DOHH2 (cell line): Measurements from ENCODE around the gene ANXA2.

Experiments used
- H3F3A ChIP-seq: fragments of 200-600 bp; sonication (generic), shearing (Covaris generic); 2 replicates; pipeline ENCODE4 v1.6.0; 2016; ENCODE audit warnings: antibody characterized with exemption, mild to moderate bottlenecking; ENCODE audit not compliant: control insufficient read depth, insufficient read depth
- H3K27ac ChIP-seq: fragments of 200-600 bp; sonication (generic); 2 replicates; pipeline ENCODE4 v1.5.1; 2014; ENCODE audit warnings: low read depth, mild to moderate bottlenecking, low read length, moderate library complexity
- H3K27me3 ChIP-seq: fragments of 200-600 bp; sonication (generic); 2 replicates; pipeline ENCODE4 v1.6.1; 2014; ENCODE audit warnings: mild to moderate bottlenecking, low read length, mixed read lengths; ENCODE audit not compliant: control insufficient read depth
- H3K36me3 ChIP-seq: fragments of 200-600 bp; sonication (generic); 2 replicates; pipeline ENCODE4 v1.6.1; 2014; ENCODE audit warnings: mild to moderate bottlenecking, low read length, moderate library complexity, mixed read lengths; ENCODE audit not compliant: control insufficient read depth
- H3K4me1 ChIP-seq: fragments of 200-600 bp; sonication (generic); 2 replicates; pipeline ENCODE4 v1.6.1; 2014; ENCODE audit warnings: mild to moderate bottlenecking, low read length, mixed read lengths; ENCODE audit not compliant: control insufficient read depth
- H3K4me2 ChIP-seq: fragments of 200-600 bp; sonication (generic); 2 replicates; pipeline ENCODE4 v1.6.0; 2014; ENCODE audit warnings: mild to moderate bottlenecking, low read length, moderate library complexity
- H3K4me3 ChIP-seq: fragments of 200-600 bp; sonication (generic); 2 replicates; pipeline ENCODE4 v1.5.1; 2014; ENCODE audit warnings: mild to moderate bottlenecking, low read length, mixed read lengths
- H3K79me2 ChIP-seq: fragments of 200-600 bp; sonication (generic); 2 replicates; pipeline ENCODE4 v1.6.1; 2014; ENCODE audit warnings: mild to moderate bottlenecking, low read length, mixed read lengths; ENCODE audit not compliant: control insufficient read depth
- H3K9me2 ChIP-seq: fragments of 200-600 bp; sonication (generic); replicated peaks from 2 replicates; pipeline ENCODE4 v1.6.1; 2014; ENCODE audit warnings: mild to moderate bottlenecking, low read length, mixed read lengths; ENCODE audit not compliant: control insufficient read depth
- H3K9me3 ChIP-seq: fragments of 200-600 bp; sonication (generic); 2 replicates; pipeline ENCODE4 v1.6.1; 2014; ENCODE audit warnings: antibody characterized with exemption, low read length, mixed read lengths; ENCODE audit not compliant: control insufficient read depth, insufficient read depth
- H4K20me1 ChIP-seq: fragments of 200-600 bp; sonication (generic); 2 replicates; pipeline ENCODE4 v1.6.0; 2014; ENCODE audit warnings: low read depth, mild to moderate bottlenecking, antibody characterized with exemption, low read length, moderate library complexity; ENCODE audit not compliant: control insufficient read depth, insufficient read depth
- CTCF ChIP-seq: fragments of 200-600 bp; sonication (generic); IDR thresholded peaks from one replicate; pipeline ENCODE4 v1.5.1; 2014; ENCODE audit warnings: antibody characterized with exemption, mild to moderate bottlenecking, low read depth, low read length; ENCODE audit not compliant: poor library complexity, severe bottlenecking
- EZH2phosphoT487 ChIP-seq: fragments of 200-600 bp; sonication (generic); IDR thresholded peaks from 2 replicates; pipeline ENCODE4 v1.6.1; 2017; ENCODE audit warnings: borderline replicate concordance, mild to moderate bottlenecking, antibody characterized with exemption, low read length, moderate library complexity, mixed read lengths

The ANXA2 gene

GRCh38 chr15:60384053-60384452 is 13.7 kb downstream of the ANXA2 start:
- TF ChIP-seq CTCF, result no peak
- TF ChIP-seq EZH2phosphoT487, result no peak
- Histone ChIP-seq H3K27ac (no peak overlapping the region), H3K36me3 (no peaks in the 10 kb centered on the region)

GRCh38 chr15:60382773-60383674 is 14.8 kb downstream of the ANXA2 start:
- H3K27ac ChIP-seq, result no peak overlapping the region
- no peaks in the 10 kb centered on the region for H3K27me3 ChIP-seq
- H3K4me3 ChIP-seq, result no peak overlapping the region
- no peaks in the 10 kb centered on the region for H3K79me2 ChIP-seq
- H3K9me2 ChIP-seq, result no peaks in the 10 kb centered on the region
- no peaks in the 10 kb centered on the region for H3K9me3 ChIP-seq
- TF ChIP-seq CTCF, result no peak
- no peak for TF ChIP-seq EZH2phosphoT487
- H3F3A ChIP-seq, result no peaks in the 10 kb centered on the region
- no peak overlapping the region for H3K4me2 ChIP-seq
- H3K36me3 ChIP-seq, result no peaks in the 10 kb centered on the region
- H3K4me1 ChIP-seq, result no peaks in the 10 kb centered on the region
- no peaks in the 10 kb centered on the region for H4K20me1 ChIP-seq

More at GRCh38 chr15:60384053-60384452, 13.7 kb downstream of the ANXA2 start:
- H3K9me2 ChIP-seq, result no peaks in the 10 kb centered on the region
- H3K4me2 ChIP-seq, result no peak overlapping the region
- H4K20me1 ChIP-seq, result no peaks in the 10 kb centered on the region
- H3K4me3 ChIP-seq, result no peak overlapping the region
- no peaks in the 10 kb centered on the region for H3F3A ChIP-seq
- H3K4me1 ChIP-seq, result no peaks in the 10 kb centered on the region
- no peaks in the 10 kb centered on the region for H3K79me2 ChIP-seq
- H3K27me3 ChIP-seq, result no peaks in the 10 kb centered on the region
- H3K9me3 ChIP-seq, result no peaks in the 10 kb centered on the region

DNA sequence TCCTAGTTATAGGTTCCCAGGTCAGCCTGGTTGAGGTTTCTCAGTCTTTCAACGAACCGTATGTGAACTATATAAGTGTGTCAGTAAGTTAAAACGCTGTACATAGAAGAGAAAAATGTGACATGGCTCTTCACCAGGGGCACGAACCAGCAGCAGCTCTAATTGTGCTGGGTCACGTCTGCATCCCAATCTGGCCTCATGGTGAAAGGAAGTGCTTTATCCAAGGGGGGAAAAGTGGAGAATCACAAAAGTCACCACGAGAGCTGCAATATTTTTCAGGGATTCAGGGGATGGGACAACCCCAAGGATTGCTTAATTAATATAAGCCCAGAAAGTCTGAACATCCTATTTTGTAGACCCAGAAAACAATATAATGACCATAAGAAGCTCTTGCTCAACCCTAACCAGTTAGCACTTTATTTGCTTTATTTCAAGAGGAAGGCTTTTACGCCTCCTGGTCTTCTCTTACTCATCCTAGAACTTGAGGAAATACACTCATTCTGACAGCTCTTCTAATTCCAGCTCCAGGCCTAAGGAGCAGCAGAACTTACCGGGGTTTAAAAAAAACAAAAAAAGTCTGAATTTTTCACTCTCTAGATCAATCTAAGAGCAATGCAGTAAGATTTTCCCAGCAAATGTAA is 16.5 kb downstream of the ANXA2 start:
- H3K27me3 ChIP-seq, result no peaks in the 10 kb centered on the region
- no peaks in the 10 kb centered on the region for H3F3A ChIP-seq
- no peaks in the 10 kb centered on the region for H3K9me2 ChIP-seq
- no peak overlapping the region for H3K4me3 ChIP-seq
- H3K4me1 ChIP-seq, result no peaks in the 10 kb centered on the region
- H3K4me2 ChIP-seq, result no peak overlapping the region
- H3K79me2 ChIP-seq, result no peaks in the 10 kb centered on the region
- H4K20me1 ChIP-seq, result no peaks in the 10 kb centered on the region
- H3K9me3 ChIP-seq, result no peaks in the 10 kb centered on the region
- H3K27ac ChIP-seq, result no peak overlapping the region
- TF ChIP-seq EZH2phosphoT487 (no peak), CTCF (no peak)
- no peaks in the 10 kb centered on the region for H3K36me3 ChIP-seq
